Kidney (tissue), 14 donors: ENCODE data around the gene OOSP3. TPM values are rescaled to one million over a fixed set of nuclear protein-coding genes. Genes with fewer than 3 reads are reported as not detected.

Experiments
- DNase-seq, 5 donors: peaks; one replicate each; pipeline ENCODE4 v3.0.0-alpha.2; 2013 to 2020
- FAIRE-seq: peaks from 2 replicates; lab custom pipeline; 2012; peaks lifted over from hg19 to GRCh38; lab: Jason Lieb, UNC
- H3K27ac ChIP-seq, 2 donors: one replicate each; pipeline ENCODE4 v1.7.0; 2013; ENCODE audit warnings: low read depth in 2 of 2, low read length in 2 of 2, inconsistent platforms in 1 of 2
- H3K27me3 ChIP-seq: one replicate; pipeline ENCODE4 v1.7.1; 2013; ENCODE audit warnings: low read length, inconsistent platforms; ENCODE audit not compliant: control insufficient read depth, insufficient read depth
- H3K36me3 ChIP-seq, 3 donors: one replicate each; pipeline versions ENCODE4 v1.7.0 to v1.7.1; 2013; ENCODE audit warnings: low read length in 3 of 3, control low read depth in 1 of 3, inconsistent platforms in 1 of 3; ENCODE audit not compliant: insufficient read depth in 3 of 3, control insufficient read depth in 2 of 3
- H3K4me1 ChIP-seq, 3 donors: one replicate each; pipeline versions ENCODE4 v1.7.0 to v1.7.1; 2013; ENCODE audit warnings: low read length in 3 of 3, inconsistent platforms in 1 of 3, low read depth in 1 of 3; ENCODE audit not compliant: control insufficient read depth in 2 of 3, insufficient read depth in 2 of 3
- H3K4me3 ChIP-seq, 3 donors: one replicate each; pipeline versions ENCODE4 v1.7.0 to v1.8.1; 2013; ENCODE audit warnings: low read length in 3 of 3, control low read depth in 1 of 3, inconsistent platforms in 1 of 3
- H3K9ac ChIP-seq, 3 donors: one replicate each; pipeline versions ENCODE4 v1.7.0 to v1.7.1; 2013; ENCODE audit warnings: low read length in 3 of 3, control low read depth in 1 of 3, inconsistent platforms in 1 of 3
- H3K9me3 ChIP-seq, 3 donors: one replicate each; pipeline versions ENCODE4 v1.7.0 to v1.7.1; 2013; ENCODE audit warnings: low read length in 3 of 3, control low read depth in 1 of 3, inconsistent platforms in 1 of 3; ENCODE audit not compliant: control insufficient read depth in 2 of 3, insufficient read depth in 1 of 3
- intact Hi-C: fragments of 100-400 bp; cut with DNase I; formaldehyde crosslinking; loops from one replicate; pipeline ENCODE4 v1.11.1; 2022
- polyA plus RNA-seq: library from polyadenylated mRNA; stranded (reverse); fragments of 350-450 nt; fragmentation: Illumina TruSeq; extraction: RNeasy Lipid Tissue Mini Kit (QIAGEN cat#74804); gene quantifications from one replicate; pipeline ENCODE4 v1.2.3, GENCODE V29; 2014; ENCODE audit warnings: low read depth, low replicate concordance; ENCODE audit not compliant: insufficient read depth
- total RNA-seq: library from RNA; stranded (reverse); fragmentation: NEBNext Ultra II Directional; extraction: Animal tissue kit (Norgen Biotek cat#: 25700); gene quantifications from one replicate; pipeline ENCODE4 v1.2.1, GENCODE V29; 2021
- TF ChIP-seq, protein P1 (sequence below): IDR thresholded peaks from 3 replicates; pipeline ENCODE4 v1.5.1; 2012; ENCODE audit warnings: mild to moderate bottlenecking, moderate library complexity, borderline replicate concordance; ENCODE audit not compliant: insufficient read depth; ENCODE audit errors: extremely low read depth
- donor health status: control.
- donor health status: control.
- donor health status: control.
- donor health status: control.
- donor health status: control.
- donor health status: DM: yes; HTN: yes; CAD: no.
- donor health status: Normal renal cell carcinoma (clear cell type).

Gene OOSP3
- total and polyA plus RNA-seq, 2 donors from 2014 or later: not detected

DNA sequence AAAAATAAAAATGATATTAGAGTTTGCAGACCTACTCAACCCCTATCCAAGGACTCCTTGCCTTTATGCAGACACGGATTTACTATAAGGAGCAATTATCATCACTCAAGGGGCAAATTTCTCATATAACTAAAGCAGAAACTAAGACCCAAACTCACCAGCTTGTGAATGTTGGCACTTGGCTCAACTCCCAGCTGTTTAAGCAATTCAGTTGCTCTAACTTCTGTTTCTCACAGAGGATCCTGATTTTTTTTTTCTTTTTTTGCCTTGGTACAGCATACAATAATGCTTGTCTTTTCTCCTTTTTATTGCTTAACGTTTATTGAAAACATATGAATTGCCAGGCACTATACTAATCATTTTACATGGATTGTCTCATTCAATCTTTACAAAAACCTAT lies 23.7 kb upstream of the OOSP3 start:
- no peaks in the 10 kb centered on the region for H3K36me3 ChIP-seq
- DNase-seq (no peak), FAIRE-seq (no peak)
- TF ChIP-seq, protein P1, sequence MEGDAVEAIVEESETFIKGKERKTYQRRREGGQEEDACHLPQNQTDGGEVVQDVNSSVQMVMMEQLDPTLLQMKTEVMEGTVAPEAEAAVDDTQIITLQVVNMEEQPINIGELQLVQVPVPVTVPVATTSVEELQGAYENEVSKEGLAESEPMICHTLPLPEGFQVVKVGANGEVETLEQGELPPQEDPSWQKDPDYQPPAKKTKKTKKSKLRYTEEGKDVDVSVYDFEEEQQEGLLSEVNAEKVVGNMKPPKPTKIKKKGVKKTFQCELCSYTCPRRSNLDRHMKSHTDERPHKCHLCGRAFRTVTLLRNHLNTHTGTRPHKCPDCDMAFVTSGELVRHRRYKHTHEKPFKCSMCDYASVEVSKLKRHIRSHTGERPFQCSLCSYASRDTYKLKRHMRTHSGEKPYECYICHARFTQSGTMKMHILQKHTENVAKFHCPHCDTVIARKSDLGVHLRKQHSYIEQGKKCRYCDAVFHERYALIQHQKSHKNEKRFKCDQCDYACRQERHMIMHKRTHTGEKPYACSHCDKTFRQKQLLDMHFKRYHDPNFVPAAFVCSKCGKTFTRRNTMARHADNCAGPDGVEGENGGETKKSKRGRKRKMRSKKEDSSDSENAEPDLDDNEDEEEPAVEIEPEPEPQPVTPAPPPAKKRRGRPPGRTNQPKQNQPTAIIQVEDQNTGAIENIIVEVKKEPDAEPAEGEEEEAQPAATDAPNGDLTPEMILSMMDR: no peak
- H3K27ac ChIP-seq: no peak overlapping the region
- intact Hi-C loops: no loop called here
- no peaks in the 10 kb centered on the region for H3K4me1 ChIP-seq
- H3K27me3 ChIP-seq: no peaks in the 10 kb centered on the region
- no peaks in the 10 kb centered on the region for H3K9me3 ChIP-seq
- H3K9ac ChIP-seq: no peak overlapping the region
- no peak overlapping the region for H3K4me3 ChIP-seq

DNA sequence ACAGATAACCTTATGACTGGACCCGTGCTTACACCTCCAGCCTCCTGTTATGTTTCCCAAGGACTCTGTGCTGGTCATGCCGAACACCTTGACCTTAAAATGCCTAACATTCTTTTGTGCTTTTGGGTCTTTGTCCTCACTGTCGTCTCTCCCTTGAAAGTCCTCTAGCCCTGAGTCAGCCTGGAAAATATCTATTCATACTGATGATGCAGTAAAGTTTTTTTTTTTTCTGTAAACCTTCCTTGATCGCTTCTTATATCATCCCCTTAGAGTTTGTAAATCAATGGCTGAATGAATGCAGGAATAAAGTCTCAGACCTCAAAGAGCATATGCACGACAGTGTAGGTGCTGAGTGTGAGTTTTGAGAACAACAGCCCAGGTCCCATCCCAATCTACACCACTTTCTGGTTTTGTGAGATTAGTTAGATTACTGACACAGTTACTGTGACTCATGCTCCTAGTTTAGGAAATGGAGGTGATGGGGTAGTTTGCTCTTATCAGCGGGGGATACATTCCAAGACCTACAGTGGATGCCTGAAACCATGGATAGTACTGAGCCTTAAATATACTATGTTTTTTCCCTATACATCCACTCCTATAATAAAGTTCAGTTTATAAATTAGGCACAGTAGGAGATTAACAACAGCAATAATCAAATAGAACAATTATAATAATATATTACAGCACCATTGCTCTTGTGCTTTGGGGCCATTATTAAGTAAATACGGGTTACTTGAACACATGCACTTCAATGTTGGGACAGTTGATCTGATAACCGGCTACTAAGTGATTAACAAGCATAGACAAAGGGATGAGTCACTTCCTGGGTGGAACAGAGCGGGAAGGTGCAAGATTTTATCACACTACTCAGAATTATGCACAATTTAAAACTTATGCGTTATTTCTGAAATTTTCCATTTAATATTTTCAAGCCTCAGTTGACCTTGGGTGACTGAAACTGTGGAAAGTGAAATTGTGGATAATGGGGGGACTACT lies 20.8 kb upstream of the OOSP3 start:
- Histone ChIP-seq H3K9me3 (no peaks in the 10 kb centered on the region), H3K36me3 (no peaks in the 10 kb centered on the region), H3K27me3 (no peaks in the 10 kb centered on the region), H3K27ac (no peak overlapping the region), H3K9ac (no peak overlapping the region), H3K4me3 (no peak overlapping the region), H3K4me1 (no peaks in the 10 kb centered on the region)
- DNase-seq: no peak
- TF ChIP-seq, protein P1: no peak
- no peak for FAIRE-seq
- intact Hi-C loops: no loop called here

DNA sequence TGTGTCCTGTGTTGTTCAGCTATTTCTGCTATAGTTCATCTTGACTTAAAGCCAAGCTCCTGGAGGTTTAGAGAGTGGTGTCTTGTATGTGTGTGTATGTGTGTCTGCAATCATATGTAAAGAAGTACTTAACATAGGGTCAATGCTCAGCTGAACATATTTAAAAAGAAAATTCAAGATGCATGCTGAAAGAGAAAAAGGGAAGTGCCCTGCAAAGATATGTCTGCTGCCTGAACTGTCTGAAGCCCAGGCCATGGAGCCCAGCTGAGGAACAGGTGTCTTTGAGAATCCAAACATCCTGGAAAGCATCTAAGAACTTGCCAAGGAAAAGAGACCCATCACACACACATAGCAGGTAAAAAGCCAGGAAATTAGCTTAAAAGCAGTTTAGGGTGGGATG lies 18.9 kb upstream of the OOSP3 start:
- no peak for DNase-seq
- intact Hi-C loops: no loop called here
- no peaks in the 10 kb centered on the region for H3K36me3 ChIP-seq
- TF ChIP-seq, protein P1: no peak
- H3K4me3 ChIP-seq: no peak overlapping the region
- H3K27ac ChIP-seq: no peak overlapping the region
- H3K9ac ChIP-seq: no peak overlapping the region
- H3K4me1 ChIP-seq: no peaks in the 10 kb centered on the region
- H3K27me3 ChIP-seq: no peaks in the 10 kb centered on the region
- no peaks in the 10 kb centered on the region for H3K9me3 ChIP-seq
- FAIRE-seq: no peak
